Measurements from ENCODE around the gene NALCN. TPM values are rescaled to one million over a fixed set of nuclear protein-coding genes. Genes with fewer than 3 reads are reported as not detected.

Gene NALCN
- total RNA-seq, 4 donors from 2014 or later: 0.47 to 0.57 TPM; not detected in 2

DNA sequence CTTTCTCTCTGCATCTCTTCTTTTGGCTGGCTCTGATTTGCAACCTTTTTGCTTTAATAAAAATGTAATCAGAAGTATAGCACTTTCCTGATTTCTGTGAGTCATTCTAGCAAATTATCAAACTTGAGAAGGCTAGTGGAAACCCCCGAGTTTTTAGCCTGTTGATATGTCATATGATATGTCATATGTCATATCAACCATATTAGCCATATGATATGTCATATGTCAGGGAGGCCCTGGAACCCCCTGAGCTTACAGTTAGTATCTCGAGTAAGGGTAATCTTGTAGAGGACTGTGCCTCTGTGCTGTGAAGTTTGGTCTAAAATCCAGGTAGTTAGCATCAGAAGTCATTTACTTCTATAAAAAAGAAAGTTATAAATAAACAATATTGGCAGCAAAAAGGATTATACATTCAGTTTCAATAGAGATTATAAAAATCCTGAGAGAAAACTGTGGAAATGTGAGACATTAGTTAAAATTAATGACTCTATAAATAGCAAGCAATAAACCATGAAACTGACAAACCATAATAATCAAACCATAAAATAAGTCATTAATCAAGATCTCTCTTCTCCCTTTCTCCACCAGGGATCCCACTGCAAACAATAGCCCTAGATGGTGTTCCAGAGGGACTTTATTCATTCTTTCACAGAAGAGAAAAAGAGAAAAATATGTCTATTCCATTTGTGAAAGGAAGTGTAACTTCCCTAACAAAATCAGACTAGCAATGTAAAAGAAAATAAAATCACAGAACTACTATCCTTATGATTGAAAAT is 167.4 kb downstream of the NALCN start:
- H3K4me1 ChIP-seq: no peaks in the 10 kb centered on the region
- 38 to 53% methylated on average over 2 of the region's 2 CpGs for WGBS, 2 donors
- H3K9me3 ChIP-seq: no peaks in the 10 kb centered on the region
- H3K4me3 ChIP-seq: no peak overlapping the region
- DNase-seq: no peak
- no peak overlapping the region for H3K27ac ChIP-seq
- H3K36me3 ChIP-seq: no peaks in the 10 kb centered on the region
- no peak for TF ChIP-seq POLR2A (IDR thresholded peaks at IDR 0.05)
- TF ChIP-seq, protein P1, sequence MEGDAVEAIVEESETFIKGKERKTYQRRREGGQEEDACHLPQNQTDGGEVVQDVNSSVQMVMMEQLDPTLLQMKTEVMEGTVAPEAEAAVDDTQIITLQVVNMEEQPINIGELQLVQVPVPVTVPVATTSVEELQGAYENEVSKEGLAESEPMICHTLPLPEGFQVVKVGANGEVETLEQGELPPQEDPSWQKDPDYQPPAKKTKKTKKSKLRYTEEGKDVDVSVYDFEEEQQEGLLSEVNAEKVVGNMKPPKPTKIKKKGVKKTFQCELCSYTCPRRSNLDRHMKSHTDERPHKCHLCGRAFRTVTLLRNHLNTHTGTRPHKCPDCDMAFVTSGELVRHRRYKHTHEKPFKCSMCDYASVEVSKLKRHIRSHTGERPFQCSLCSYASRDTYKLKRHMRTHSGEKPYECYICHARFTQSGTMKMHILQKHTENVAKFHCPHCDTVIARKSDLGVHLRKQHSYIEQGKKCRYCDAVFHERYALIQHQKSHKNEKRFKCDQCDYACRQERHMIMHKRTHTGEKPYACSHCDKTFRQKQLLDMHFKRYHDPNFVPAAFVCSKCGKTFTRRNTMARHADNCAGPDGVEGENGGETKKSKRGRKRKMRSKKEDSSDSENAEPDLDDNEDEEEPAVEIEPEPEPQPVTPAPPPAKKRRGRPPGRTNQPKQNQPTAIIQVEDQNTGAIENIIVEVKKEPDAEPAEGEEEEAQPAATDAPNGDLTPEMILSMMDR (IDR thresholded peaks at IDR 0.05): no peak
- intact Hi-C loops (cut with DNase I): no loop called here
- H3K27me3 ChIP-seq: no peaks in the 10 kb centered on the region

DNA sequence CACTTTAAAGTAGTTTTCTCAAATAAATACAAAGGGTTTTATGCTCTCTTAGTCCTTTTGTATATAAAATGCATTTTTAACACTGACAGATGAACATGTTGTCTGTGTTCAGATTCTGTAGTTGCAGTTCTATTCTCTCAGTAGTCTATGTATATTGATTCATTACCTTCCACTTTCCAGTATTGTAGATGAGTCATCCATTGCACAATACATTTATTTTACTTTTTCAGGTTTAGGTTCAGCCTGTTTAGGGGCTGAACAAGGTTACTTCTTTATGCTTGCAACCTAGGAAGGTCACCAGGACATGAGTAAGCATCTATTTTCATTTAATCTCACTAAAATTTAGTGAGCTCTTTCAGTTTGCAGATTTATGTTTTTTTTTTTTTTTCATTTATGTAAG is 173.6 kb downstream of the NALCN start:
- H3K36me3 ChIP-seq: no peaks in the 10 kb centered on the region
- no peaks in the 10 kb centered on the region for H3K4me1 ChIP-seq
- H3K9me3 ChIP-seq: no peaks in the 10 kb centered on the region
- H3K27ac ChIP-seq: no peak overlapping the region
- H3K4me3 ChIP-seq: no peak overlapping the region
- no peak for DNase-seq
- H3K27me3 ChIP-seq: no peaks in the 10 kb centered on the region
- no peak for TF ChIP-seq POLR2A (IDR thresholded peaks at IDR 0.05)
- TF ChIP-seq, protein P1 (IDR thresholded peaks at IDR 0.05): no peak
- intact Hi-C loops (cut with DNase I): no loop called here

DNA sequence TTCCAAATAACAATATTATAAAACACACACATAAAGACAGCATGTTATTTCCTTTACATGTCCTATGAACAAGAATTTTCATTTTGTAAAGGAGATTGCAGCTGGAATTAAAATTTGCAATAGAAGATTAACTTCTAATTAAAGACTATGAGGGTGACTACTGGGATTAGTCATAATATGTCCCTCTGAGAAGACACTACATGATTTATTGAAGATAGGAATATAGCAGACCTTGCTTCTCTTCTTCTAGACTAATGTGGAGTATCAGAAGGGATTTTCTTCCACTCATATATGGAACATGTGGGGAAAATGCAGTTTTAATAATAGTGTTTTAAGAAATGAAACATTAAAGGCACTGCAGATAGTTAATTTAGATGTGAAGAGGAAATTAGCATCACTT is 177.8 kb downstream of the NALCN start:
- Histone ChIP-seq H3K4me3 (no peak overlapping the region), H3K9me3 (no peaks in the 10 kb centered on the region), H3K36me3 (no peaks in the 10 kb centered on the region), H3K4me1 (no peaks in the 10 kb centered on the region), H3K27me3 (no peaks in the 10 kb centered on the region), H3K27ac (no peak overlapping the region)
- no peak for TF ChIP-seq POLR2A (IDR thresholded peaks at IDR 0.05)
- TF ChIP-seq, protein P1 (IDR thresholded peaks at IDR 0.05): no peak
- no peak for DNase-seq
- intact Hi-C loops (cut with DNase I): no loop called here

DNA sequence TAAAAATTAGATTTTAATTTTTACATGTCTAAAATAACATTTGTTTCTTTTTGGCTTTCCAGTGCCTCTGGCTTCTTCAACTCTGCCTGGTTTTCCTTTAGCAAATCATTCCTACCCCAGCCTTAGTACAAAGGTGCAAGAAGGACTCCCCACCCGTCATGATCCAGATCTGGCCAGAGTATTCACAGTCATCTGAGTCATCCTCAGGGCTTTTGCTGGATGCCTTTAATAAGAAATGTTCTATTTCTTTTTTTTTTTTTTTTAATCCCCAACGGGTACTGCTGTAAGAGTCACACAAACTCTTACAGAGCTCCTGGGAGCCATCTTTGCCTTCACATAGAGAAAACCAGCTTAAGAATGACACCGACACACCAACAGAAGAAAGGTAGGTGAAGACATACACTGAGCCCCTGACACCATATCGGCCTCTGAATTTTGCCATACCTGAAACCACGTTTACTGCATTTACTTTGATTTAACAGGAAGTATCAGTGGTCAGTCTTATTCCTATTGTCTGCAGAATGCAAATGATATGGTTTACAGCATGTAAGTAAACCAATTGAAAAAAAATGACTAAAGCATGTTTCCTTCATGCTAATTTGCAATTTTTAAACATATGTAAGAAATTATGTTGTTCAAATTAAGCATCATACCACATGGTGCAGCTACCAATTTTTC is 184.4 kb downstream of the NALCN start:
- DNase-seq: no peak
- WGBS, 2 donors: 54 to 59% methylated on average over 5 of the region's 5 CpGs
- no peak for TF ChIP-seq POLR2A (IDR thresholded peaks at IDR 0.05)
- TF ChIP-seq, protein P1 (IDR thresholded peaks at IDR 0.05): no peak

DNA sequence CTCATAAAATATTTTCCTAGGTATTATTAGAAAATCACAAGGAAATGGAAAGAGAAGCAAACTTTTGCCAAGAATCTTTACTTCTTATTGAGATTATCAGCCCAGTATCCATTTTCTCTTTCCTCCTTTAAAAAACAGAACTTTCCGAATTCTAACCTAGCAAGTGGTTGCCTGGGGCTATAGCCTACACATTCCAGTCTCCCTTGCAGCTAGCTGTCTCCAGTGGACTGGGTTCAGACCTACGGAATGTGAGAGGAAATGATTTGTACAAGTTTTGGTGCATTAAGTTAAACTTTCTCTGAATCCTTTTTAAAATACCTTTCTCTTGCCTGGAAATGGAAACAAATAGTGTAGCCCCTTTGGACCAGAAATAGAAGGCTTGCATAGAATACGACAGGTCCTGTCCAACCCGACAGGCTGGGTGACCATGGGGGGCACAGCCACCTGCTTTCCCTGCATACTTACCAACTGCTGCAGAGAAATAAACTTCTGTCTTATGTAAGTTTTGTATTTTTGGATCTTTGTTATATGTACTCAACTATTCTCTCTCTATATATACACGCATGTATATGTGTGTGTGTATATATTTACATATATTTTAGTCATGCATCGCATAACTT is 185.9 kb downstream of the NALCN start:
- H3K27me3 ChIP-seq: no peaks in the 10 kb centered on the region
- no peak for TF ChIP-seq POLR2A (IDR thresholded peaks at IDR 0.05)
- TF ChIP-seq, protein P1 (IDR thresholded peaks at IDR 0.05): no peak
- intact Hi-C loops (cut with DNase I): no loop called here
- H3K4me1 ChIP-seq: no peaks in the 10 kb centered on the region
- no peaks in the 10 kb centered on the region for H3K36me3 ChIP-seq
- no peak overlapping the region for H3K27ac ChIP-seq
- no peaks in the 10 kb centered on the region for H3K9me3 ChIP-seq
- H3K4me3 ChIP-seq: no peak overlapping the region
- DNase-seq: no peak
- WGBS, 2 donors: 74% methylated on average over 6 of the region's 6 CpGs

More for the DNA sequence above, 184.4 kb downstream of the NALCN start:
- no peak overlapping the region for H3K27ac ChIP-seq
- H3K36me3 ChIP-seq: no peaks in the 10 kb centered on the region
- intact Hi-C loops (cut with DNase I): no loop called here
- no peaks in the 10 kb centered on the region for H3K4me1 ChIP-seq
- no peaks in the 10 kb centered on the region for H3K9me3 ChIP-seq
- H3K4me3 ChIP-seq: no peak overlapping the region
- no peaks in the 10 kb centered on the region for H3K27me3 ChIP-seq

All from esophagus squamous epithelium (tissue), 5 donors.